SJSA1 (cell line): Measurements from ENCODE around the gene RAMP1. TPM values are rescaled to one million over a fixed set of nuclear protein-coding genes. Genes with fewer than 3 reads are reported as not detected.
"Not testable (repeated sequence)": the region's sequence is repeated elsewhere in the genome, so short reads cannot be mapped to it uniquely, and the experiment has no call there.

ENCODE experiments used
- DNase-seq, 2 experiments: peaks; one replicate each; pipeline ENCODE4 v3.0.0-alpha.2; 2015 to 2020; ENCODE audit warnings: low spot score in 2 of 2, low read depth in 1 of 2
- H3K27ac ChIP-seq: fragments of 250-450 bp; sonication (Bioruptor Pico); 2 replicates; pipeline ENCODE4 v1.5.1; 2020; ENCODE audit warnings: mild to moderate bottlenecking, moderate library complexity
- H3K27me3 ChIP-seq: fragments of 250-450 bp; sonication (Bioruptor Pico); replicated peaks from 2 replicates; pipeline ENCODE4 v1.5.1; 2020; ENCODE audit warnings: mild to moderate bottlenecking, moderate library complexity
- H3K36me3 ChIP-seq: fragments of 250-450 bp; sonication (Bioruptor Pico); 2 replicates; pipeline ENCODE4 v1.5.1; 2020; ENCODE audit warnings: mild to moderate bottlenecking
- H3K4me1 ChIP-seq: fragments of 250-450 bp; sonication (Bioruptor Pico); replicated peaks from 2 replicates; pipeline ENCODE4 v1.6.1; 2021; ENCODE audit warnings: mild to moderate bottlenecking
- H3K4me3 ChIP-seq: fragments of 250-450 bp; sonication (Bioruptor Pico); 2 replicates; pipeline ENCODE4 v1.5.1; 2020; ENCODE audit warnings: mild to moderate bottlenecking
- H3K9me3 ChIP-seq: fragments of 250-450 bp; sonication (Bioruptor Pico); replicated peaks from 2 replicates; pipeline ENCODE4 v1.5.1; 2020; ENCODE audit warnings: mild to moderate bottlenecking
- total RNA-seq: library from RNA; depleted of rRNA; stranded (reverse); fragments of >200 nt; shearing (Covaris generic); gene quantifications from 2 replicates; pipeline ENCODE4 v1.2.3, GENCODE V29; 2014; rRNA removed

RAMP1 gene
- total RNA-seq: 0.22 and 1.7 TPM in 2 replicates

GRCh38 chr2:237859533-237860272 lies at the start of gene RAMP1:
Gene RAMP1 (plus strand): TSS chr2:237859623. CDS start chr2:237859676, 53 bp downstream.
- no peaks in the 10 kb centered on the region for H3K36me3 ChIP-seq
- no peaks in the 10 kb centered on the region for H3K9me3 ChIP-seq
- peaks cover 49% of the 10 kb centered on the region for H3K4me1 ChIP-seq
- peak within 1 kb of the TSS; percentile 7; the same call in 1 of the 2 replicates for H3K4me3 ChIP-seq
- H3K27me3 ChIP-seq: no peaks in the 10 kb centered on the region
- no peak within 1 kb of the TSS for H3K27ac ChIP-seq
- no peak for DNase-seq

DNA sequence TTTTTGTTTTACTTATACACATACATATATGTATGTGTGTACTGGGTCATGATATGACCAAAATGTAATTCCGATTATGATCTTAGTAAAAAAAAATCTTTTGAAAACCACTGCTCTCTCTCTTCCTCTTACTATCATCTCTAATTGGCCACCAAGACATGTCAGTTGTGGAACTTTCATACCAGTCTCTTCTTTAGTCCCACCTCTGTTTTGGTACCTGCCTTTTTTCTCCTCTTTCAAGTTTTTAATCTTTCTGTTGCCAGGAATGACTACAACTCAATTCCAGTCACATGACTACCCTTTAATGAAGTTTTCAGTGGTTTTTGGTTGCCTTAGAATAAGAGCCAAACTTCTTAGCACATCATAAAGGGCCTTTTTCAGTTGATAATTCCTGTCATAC lies 43.8 kb upstream of the RAMP1 start:
- H3K9me3 ChIP-seq: no peaks in the 10 kb centered on the region
- H3K4me3 ChIP-seq: no peak overlapping the region
- DNase-seq: no peak
- peaks cover 54% of the 10 kb centered on the region for H3K27me3 ChIP-seq
- no peaks in the 10 kb centered on the region for H3K36me3 ChIP-seq
- H3K4me1 ChIP-seq: no peaks in the 10 kb centered on the region
- H3K27ac ChIP-seq: no peak overlapping the region

DNA sequence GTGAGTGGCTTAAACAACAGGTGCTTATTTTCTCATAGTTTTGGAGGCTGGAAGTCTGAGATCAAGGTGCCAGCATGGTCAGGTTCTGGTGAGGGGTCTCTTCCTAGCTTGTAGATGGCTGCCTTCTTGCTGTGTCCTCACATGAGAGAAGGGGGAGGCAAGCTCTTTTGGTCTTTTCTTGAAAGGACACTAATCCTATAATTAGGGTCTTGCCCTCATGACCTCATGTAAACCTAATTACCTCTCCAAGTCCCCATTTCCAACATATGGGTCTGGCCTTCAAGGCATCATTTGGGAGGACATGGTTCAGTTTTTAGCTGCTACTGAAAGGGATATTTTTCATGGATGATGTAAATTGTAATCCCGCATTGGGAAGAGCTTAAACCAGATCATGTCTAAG lies 42.9 kb upstream of the RAMP1 start:
- peaks cover 52% of the 10 kb centered on the region for H3K27me3 ChIP-seq
- H3K4me1 ChIP-seq: no peaks in the 10 kb centered on the region
- no peaks in the 10 kb centered on the region for H3K9me3 ChIP-seq
- DNase-seq: no peak
- no peaks in the 10 kb centered on the region for H3K36me3 ChIP-seq
- H3K27ac ChIP-seq: no peak overlapping the region
- H3K4me3 ChIP-seq: no peak overlapping the region

- peaks cover 43% of the 10 kb centered on the region for H3K27me3 ChIP-seq
- no peaks in the 10 kb centered on the region for H3K4me1 ChIP-seq
- no peak overlapping the region for H3K4me3 ChIP-seq
- no peaks in the 10 kb centered on the region for H3K9me3 ChIP-seq
- no peak for DNase-seq
- no peak overlapping the region for H3K27ac ChIP-seq
- no peaks in the 10 kb centered on the region for H3K36me3 ChIP-seq
Observed at GRCh38 chr2:237818066-237818473, 41.4 kb upstream of the RAMP1 start.

- Histone ChIP-seq H3K9me3 (no peaks in the 10 kb centered on the region), H3K4me1 (no peaks in the 10 kb centered on the region), H3K4me3 (no peak overlapping the region), H3K27ac (no peak overlapping the region), H3K27me3 (peaks cover 36% of the 10 kb centered on the region), H3K36me3 (no peaks in the 10 kb centered on the region)
- DNase-seq: no peak
Observed at GRCh38 chr2:237819231-237819630, 40.2 kb upstream of the RAMP1 start.

DNA sequence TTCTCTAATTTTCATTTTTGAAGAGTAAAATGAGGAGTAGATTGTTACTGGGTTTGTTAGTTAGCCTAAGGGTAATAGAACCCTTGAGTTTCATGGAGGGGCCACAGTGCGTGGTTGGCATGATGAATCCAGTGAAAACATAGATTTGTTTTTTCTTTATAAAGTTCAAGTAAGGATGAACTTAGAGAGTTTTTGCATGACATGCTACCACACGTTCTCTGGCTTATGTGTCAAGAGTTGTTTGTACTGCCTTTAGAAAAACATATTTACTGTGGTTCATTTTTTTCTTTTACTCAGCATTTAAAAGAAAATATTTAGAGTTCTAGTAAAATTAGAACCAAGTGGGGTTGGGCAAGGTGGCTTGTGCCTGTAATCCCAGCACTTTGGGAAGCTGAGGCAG lies 39.0 kb upstream of the RAMP1 start:
- H3K4me3 ChIP-seq: no peak overlapping the region
- peaks cover 30% of the 10 kb centered on the region for H3K27me3 ChIP-seq
- no peaks in the 10 kb centered on the region for H3K4me1 ChIP-seq
- H3K27ac ChIP-seq: no peak overlapping the region
- no peak for DNase-seq
- no peaks in the 10 kb centered on the region for H3K36me3 ChIP-seq
- no peaks in the 10 kb centered on the region for H3K9me3 ChIP-seq

- no peaks in the 10 kb centered on the region for H3K9me3 ChIP-seq
- H3K27ac ChIP-seq: no peak overlapping the region
- peaks cover 19% of the 10 kb centered on the region for H3K27me3 ChIP-seq
- H3K36me3 ChIP-seq: no peaks in the 10 kb centered on the region
- no peak overlapping the region for H3K4me3 ChIP-seq
- no peaks in the 10 kb centered on the region for H3K4me1 ChIP-seq
- DNase-seq: no peak
Observed at GRCh38 chr2:237823544-237823943, 35.9 kb upstream of the RAMP1 start.

GRCh38 chr2:237824085-237824484 lies 35.3 kb upstream of the RAMP1 start:
- Histone ChIP-seq H3K9me3 (no peaks in the 10 kb centered on the region), H3K27ac (no peak overlapping the region), H3K27me3 (peaks cover 25% of the 10 kb centered on the region), H3K4me1 (no peaks in the 10 kb centered on the region), H3K4me3 (no peak overlapping the region), H3K36me3 (no peaks in the 10 kb centered on the region)
- DNase-seq: no peak

- Histone ChIP-seq H3K9me3 (no peaks in the 10 kb centered on the region), H3K4me3 (no peak overlapping the region), H3K27ac (no peak overlapping the region), H3K4me1 (no peaks in the 10 kb centered on the region), H3K27me3 (peaks cover 25% of the 10 kb centered on the region), H3K36me3 (no peaks in the 10 kb centered on the region)
- no peak for DNase-seq
Observed at GRCh38 chr2:237827421-237827987, 31.9 kb upstream of the RAMP1 start.

DNA sequence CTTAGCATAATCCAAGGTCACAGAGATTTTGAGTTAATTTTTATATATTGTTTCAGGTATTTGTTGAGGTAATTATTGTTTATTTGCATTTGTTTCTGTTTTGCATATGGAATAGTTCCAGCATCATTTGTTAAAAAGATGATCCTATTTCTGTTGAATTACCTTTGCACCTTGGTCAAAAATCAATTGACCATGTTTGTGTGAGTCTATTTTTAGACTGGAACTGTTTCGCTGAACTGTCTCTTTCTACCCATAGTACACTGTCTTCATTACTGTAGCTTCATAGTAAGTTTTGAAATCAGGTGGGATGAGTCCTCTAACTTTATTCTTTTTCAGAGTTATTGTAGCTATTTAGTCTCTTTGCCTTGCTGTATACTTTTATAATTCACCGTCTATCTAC lies 28.9 kb upstream of the RAMP1 start:
- H3K4me1 ChIP-seq: no peaks in the 10 kb centered on the region
- H3K27ac ChIP-seq: no peak overlapping the region
- no peak overlapping the region for H3K4me3 ChIP-seq
- no peaks in the 10 kb centered on the region; the same call in 1 of the 2 replicates for H3K9me3 ChIP-seq
- H3K27me3 ChIP-seq: peaks cover 25% of the 10 kb centered on the region
- no peaks in the 10 kb centered on the region for H3K36me3 ChIP-seq
- DNase-seq: no peak

DNA sequence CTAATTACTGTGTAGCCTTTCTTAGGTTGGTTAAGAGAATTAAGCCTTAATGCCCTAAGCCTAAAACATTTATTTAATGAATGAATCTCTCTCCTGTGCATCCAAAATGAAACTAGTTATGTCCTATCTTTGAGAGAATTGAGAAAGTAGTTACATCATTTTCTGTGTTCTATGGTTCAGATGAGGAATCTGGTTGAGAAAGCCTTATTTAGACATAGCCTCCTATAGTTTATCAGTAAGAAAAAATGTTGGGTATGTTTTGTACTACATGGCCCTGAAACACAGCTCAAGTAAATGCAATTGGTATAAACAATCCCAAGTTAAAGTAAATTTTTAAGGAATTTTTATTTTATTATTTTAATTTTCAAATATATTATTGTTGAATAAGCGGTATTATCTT lies 25.9 kb upstream of the RAMP1 start:
- Histone ChIP-seq H3K9me3 (no peaks in the 10 kb centered on the region; the same call in 1 of the 2 replicates), H3K27ac (no peak overlapping the region), H3K4me3 (no peak overlapping the region), H3K36me3 (no peaks in the 10 kb centered on the region), H3K4me1 (no peaks in the 10 kb centered on the region), H3K27me3 (peaks cover 17% of the 10 kb centered on the region; the same call in 1 of the 2 replicates)
- no peak for DNase-seq

DNA sequence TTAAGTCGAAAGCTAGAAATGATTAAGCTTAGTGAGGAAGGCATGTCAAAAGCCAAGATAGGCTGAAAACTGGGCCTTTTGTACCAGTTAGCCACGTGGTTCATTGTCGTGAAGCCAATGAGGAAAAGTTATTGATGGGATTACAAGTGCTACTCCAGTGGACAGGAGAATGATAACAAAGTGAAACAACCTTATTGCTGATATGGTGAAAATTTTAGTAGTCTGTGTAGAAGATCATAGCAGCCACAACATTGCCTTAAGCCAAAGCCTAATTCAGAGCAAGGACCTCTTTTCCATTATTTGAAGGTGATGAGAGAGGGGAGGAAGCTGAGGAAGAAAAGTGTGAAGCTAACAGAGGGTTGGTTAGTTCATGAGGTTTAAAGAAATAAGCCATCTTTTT lies 24.1 kb upstream of the RAMP1 start:
- Histone ChIP-seq H3K9me3 (no peaks in the 10 kb centered on the region; the same call in 1 of the 2 replicates), H3K4me3 (no peak overlapping the region), H3K4me1 (no peaks in the 10 kb centered on the region), H3K36me3 (no peaks in the 10 kb centered on the region), H3K27ac (no peak overlapping the region), H3K27me3 (peaks cover 6% of the 10 kb centered on the region; the same call in 1 of the 2 replicates)
- DNase-seq: no peak

GRCh38 chr2:237841051-237841450 lies 18.4 kb upstream of the RAMP1 start:
- H3K27me3 ChIP-seq: peaks cover 13% of the 10 kb centered on the region; the same call in 1 of the 2 replicates
- H3K36me3 ChIP-seq: no peaks in the 10 kb centered on the region
- no peak overlapping the region for H3K27ac ChIP-seq
- no peak overlapping the region for H3K4me3 ChIP-seq
- no peaks in the 10 kb centered on the region; the same call in 1 of the 2 replicates for H3K4me1 ChIP-seq
- H3K9me3 ChIP-seq: peaks cover 3% of the 10 kb centered on the region; the same call in 1 of the 2 replicates
- DNase-seq: no peak

GRCh38 chr2:237848940-237849339 lies 10.5 kb upstream of the RAMP1 start:
- not testable (repeated sequence) for H3K4me3 ChIP-seq, H3K27ac ChIP-seq, H3K4me1 ChIP-seq, H3K36me3 ChIP-seq, DNase-seq, H3K27me3 ChIP-seq, H3K9me3 ChIP-seq
